HCT116 (cell line): ENCODE data around the gene PPT2.

Source experiments
- CTCF ChIP-seq, 3 experiments: fragments of 200-600 bp in 1 of 3; sonication (generic) in 1 of 3; IDR thresholded peaks in 2 of 3; conservative IDR thresholded peaks in 1 of 3; 2 replicates each; pipeline ENCODE4 v1.5.1; 2012 to 2017; ENCODE audit warnings: low read depth in 2 of 3, low read length in 2 of 3, antibody characterized with exemption in 1 of 3, borderline replicate concordance in 1 of 3, control low read depth in 1 of 3, mild to moderate bottlenecking in 1 of 3, mixed read lengths in 1 of 3, mixed run types in 1 of 3, moderate library complexity in 1 of 3; ENCODE audit not compliant: insufficient read depth in 1 of 3
- EZH2 ChIP-seq: fragments of 200-600 bp; sonication (generic); IDR thresholded peaks from 2 replicates; pipeline ENCODE4 v1.6.1; 2017; ENCODE audit warnings: antibody characterized with exemption, mixed run types
- POLR2A ChIP-seq: IDR thresholded peaks from 2 replicates; pipeline ENCODE4 v1.7.0; 2011; ENCODE audit warnings: borderline replicate concordance; ENCODE audit not compliant: insufficient read depth, insufficient read length; ENCODE audit errors: extremely low read depth

- no peak for TF ChIP-seq POLR2A
- no peak for TF ChIP-seq EZH2
- TF ChIP-seq CTCF (IDR thresholded peaks at IDR 0.05 in 2 of 3, conservative IDR thresholded peaks at IDR 0.05 in 1 of 3; ENCODE audit: borderline replicate concordance in 1 of 3, insufficient read depth in 1 of 3, low read depth in 2 of 3, low read length in 2 of 3): no peak
Observed at GRCh38 chr6:32127409-32127716, 26.6 kb upstream of the PPT2 start.
